ENCODE data around the gene SSTR1. TPM values are rescaled to one million over a fixed set of nuclear protein-coding genes. Genes with fewer than 3 reads are reported as not detected.

The SSTR1 gene
- total and polyA plus RNA-seq, 12 donors: 0.22 to 1.8 (median 0.57) TPM

GRCh38 chr14:38217553-38217952 is 9.8 kb downstream of the SSTR1 start:
- Histone ChIP-seq H3K36me3 (no peaks in the 10 kb centered on the region), H3K9me3 (no peaks in the 10 kb centered on the region), H3K27ac (no peak overlapping the region), H3K27me3 (peaks cover 0 to 11% (median 0%) of the 10 kb centered on the region in 7 donors), H3K4me1 (no peaks in the 10 kb centered on the region), H3K4me3 (no peak overlapping the region)
- TF ChIP-seq CTCF (IDR thresholded peaks at IDR 0.05): no peak
- ATAC-seq: no peak
- intact Hi-C loops (cut with DNase I): no loop called here
- no peak for DNase-seq
- 55 to 58% methylated on average over 2 of the region's 2 CpGs for WGBS, 2 donors

DNA sequence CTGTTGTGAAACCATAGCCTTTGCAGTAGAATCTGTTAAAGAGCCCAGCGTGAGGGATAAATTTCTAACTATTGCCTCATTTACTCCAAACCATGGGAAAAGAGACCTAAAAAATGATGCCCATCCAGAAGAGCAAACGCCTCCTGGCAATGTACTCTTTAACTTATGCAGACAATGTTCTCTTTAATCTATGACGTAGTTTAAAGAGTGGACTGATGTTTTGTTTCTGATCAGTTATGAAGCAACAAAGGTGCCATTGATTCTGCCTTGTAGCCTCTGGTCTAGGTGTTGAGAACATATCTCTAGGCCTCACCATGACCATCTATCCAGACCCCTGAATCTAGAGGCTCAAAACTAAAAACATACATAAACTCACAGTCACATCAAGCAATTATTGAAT is 13.4 kb downstream of the SSTR1 start:
- intact Hi-C loops (cut with DNase I): no loop called here
- Histone ChIP-seq H3K4me3 (no peak overlapping the region), H3K36me3 (no peaks in the 10 kb centered on the region), H3K27ac (no peak overlapping the region), H3K4me1 (no peaks in the 10 kb centered on the region), H3K9me3 (no peaks in the 10 kb centered on the region), H3K27me3 (no peaks in the 10 kb centered on the region)
- WGBS, 2 donors: 87 to 96% methylated on average over 3 of the region's 3 CpGs
- no peak for ATAC-seq
- no peak for DNase-seq
- TF ChIP-seq CTCF (IDR thresholded peaks at IDR 0.05): no peak

DNA sequence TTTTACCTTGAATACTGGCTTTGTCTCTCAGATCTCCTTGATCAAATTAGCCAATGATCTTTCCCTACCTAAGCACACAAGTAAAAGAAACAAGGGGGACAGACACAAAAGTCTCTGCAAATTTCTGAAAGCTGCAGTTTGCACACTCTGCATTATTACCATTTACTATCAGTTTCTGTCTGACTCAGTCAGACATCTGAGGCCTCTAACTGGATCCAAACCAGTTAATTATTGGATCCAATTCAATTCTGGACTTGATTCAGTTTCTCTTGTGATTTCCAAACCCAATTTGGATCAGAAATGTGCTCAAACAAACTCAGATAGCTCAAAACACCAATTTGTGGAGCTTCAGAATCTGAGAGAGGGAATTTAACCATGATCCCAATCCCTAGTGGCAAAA is 16.6 kb downstream of the SSTR1 start:
- H3K4me1 ChIP-seq: no peaks in the 10 kb centered on the region

DNA sequence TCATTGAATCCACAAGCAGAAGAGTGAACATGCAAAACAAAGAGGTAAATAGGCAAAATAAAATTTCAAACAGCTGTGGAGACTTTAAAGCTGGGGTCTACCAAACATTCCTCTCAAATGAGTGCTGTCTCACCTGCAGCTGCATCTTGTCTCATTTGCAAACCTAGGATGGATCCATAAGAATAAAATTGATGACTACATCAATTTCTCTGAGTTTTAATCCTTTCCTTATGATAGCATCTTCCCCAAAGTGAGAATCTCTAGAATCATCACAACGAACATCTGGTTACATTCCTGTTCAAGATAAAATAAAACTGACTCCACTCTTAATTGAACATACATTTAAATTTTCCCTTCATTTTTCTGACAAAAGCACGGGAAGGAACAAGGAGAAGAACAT is 18.2 kb downstream of the SSTR1 start:
- 70 to 77% methylated on average over 2 of the region's 2 CpGs for WGBS, 2 donors
- ATAC-seq: no peak
- H3K27ac ChIP-seq: no peak overlapping the region
- TF ChIP-seq CTCF (IDR thresholded peaks at IDR 0.05): no peak
- DNase-seq: no peak
- H3K9me3 ChIP-seq: no peaks in the 10 kb centered on the region
- no peaks in the 10 kb centered on the region for H3K36me3 ChIP-seq
- no peaks in the 10 kb centered on the region for H3K4me1 ChIP-seq
- no peaks in the 10 kb centered on the region for H3K27me3 ChIP-seq
- H3K4me3 ChIP-seq: no peak overlapping the region
- intact Hi-C loops (cut with DNase I): no loop called here

More for the DNA sequence above, 16.6 kb downstream of the SSTR1 start:
- Histone ChIP-seq H3K27me3 (no peaks in the 10 kb centered on the region), H3K27ac (no peak overlapping the region), H3K36me3 (no peaks in the 10 kb centered on the region), H3K9me3 (no peaks in the 10 kb centered on the region), H3K4me3 (no peak overlapping the region)
- ATAC-seq: no peak
- TF ChIP-seq CTCF (IDR thresholded peaks at IDR 0.05): no peak
- intact Hi-C loops (cut with DNase I): no loop called here
- DNase-seq: no peak

GRCh38 chr14:38226366-38226765 is 18.7 kb downstream of the SSTR1 start:
- no peak for ATAC-seq

More at GRCh38 chr14:38226366-38226765, 18.7 kb downstream of the SSTR1 start:
- Histone ChIP-seq H3K36me3 (no peaks in the 10 kb centered on the region), H3K9me3 (no peaks in the 10 kb centered on the region), H3K27me3 (no peaks in the 10 kb centered on the region), H3K27ac (no peak overlapping the region), H3K4me3 (no peak overlapping the region), H3K4me1 (no peaks in the 10 kb centered on the region)
- intact Hi-C loops (cut with DNase I): no loop called here
- DNase-seq: no peak
- no peak for TF ChIP-seq CTCF (IDR thresholded peaks at IDR 0.05)
- 69% methylated on average over 3 of the region's 3 CpGs for WGBS, 2 donors
